Measurements from ENCODE around the gene BEGAIN.

BEGAIN gene

GRCh38 chr14:100548295-100548655 lies 38.9 kb downstream of the BEGAIN start:
- DNase-seq, result no peak

- DNase-seq, result peak; percentile 33 to 78
Measured at GRCh38 chr14:100547633-100548294, 39.5 kb downstream of the BEGAIN start.

GRCh38 chr14:100546051-100546443 lies 41.2 kb downstream of the BEGAIN start:
- no peak for DNase-seq

GRCh38 chr14:100545359-100545758 lies 41.9 kb downstream of the BEGAIN start:
- DNase-seq, result no peak

DNA sequence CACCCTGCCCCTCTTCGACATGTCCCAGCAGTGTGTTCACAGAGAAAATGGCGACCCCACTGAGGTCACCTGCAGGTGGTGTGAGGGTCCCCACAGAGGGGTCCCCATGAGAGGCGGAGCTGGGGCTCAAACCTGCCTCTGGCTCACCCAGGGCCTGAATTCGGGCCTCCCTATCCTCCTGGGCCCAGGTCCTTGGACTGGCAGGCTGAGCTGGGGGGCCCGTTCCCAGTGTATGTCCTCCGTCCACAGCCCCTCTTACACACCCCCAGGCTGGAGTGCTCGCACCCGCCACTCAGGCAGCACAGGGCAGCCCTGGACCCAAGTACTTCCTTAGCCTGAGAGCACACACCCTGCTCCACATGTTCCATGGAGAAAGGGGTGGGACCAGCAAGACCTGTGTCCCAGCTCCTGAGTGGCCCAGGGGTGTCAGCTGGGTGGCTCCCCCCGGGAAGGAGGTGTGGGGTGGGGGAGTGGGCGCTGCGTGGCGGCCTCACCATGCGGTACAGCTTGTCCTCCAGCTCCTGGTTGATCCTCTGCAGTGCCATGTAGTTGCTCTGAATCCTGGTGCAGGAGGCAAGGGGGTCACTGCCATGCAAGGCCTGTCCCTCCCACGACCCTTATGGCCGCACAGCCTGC lies 42.6 kb downstream of the BEGAIN start:
- no peak for DNase-seq

DNA sequence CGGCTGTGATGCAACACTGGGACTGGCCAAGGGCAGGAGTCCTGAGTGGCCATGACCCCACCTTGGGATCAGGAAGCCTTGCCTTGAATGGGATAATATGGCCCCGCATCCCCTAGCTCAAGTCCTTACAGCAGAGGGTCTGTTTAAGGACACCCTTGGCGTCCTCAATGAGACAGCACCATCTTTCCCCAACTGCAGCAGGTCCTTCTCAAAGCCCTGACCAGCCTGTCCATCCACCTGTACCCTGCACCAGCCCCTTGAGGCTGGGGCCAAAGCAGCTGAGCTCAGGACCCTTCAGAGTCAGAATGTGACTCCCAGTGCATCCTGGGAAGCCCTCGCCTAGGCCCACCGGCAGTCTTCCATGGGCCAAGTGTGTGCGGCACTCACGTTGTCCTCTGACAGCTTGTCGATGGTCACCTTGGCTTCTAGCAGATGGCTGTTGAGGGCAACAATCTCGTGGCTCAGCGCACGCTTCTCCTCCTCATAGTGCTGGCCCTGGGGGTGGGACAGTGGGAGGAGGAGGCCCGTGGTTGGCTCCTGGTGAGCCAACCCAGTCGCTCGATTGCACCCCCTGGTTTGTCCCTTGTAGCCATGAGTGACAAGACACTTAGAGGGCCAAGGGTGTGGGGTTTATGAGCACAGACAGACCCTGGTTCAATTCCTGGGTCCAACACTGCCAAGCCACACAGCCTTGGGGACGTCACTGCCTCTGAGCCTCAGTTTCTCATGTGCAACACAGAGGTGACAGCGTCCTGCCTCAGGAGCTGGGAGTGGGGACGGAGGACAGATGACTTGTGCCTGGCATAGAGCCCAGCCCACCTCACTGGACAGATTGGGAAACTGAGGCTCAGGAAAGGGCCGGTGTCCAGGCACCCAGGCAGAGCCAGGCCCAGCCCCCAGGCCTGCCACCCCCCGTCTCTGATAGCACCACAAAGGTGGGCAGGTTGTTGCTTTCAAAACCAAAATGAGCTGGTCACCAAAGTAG lies 43.5 kb downstream of the BEGAIN start:
- no peak for DNase-seq

GRCh38 chr14:100542619-100543205 lies 44.5 kb downstream of the BEGAIN start:
- no peak for DNase-seq

DNA sequence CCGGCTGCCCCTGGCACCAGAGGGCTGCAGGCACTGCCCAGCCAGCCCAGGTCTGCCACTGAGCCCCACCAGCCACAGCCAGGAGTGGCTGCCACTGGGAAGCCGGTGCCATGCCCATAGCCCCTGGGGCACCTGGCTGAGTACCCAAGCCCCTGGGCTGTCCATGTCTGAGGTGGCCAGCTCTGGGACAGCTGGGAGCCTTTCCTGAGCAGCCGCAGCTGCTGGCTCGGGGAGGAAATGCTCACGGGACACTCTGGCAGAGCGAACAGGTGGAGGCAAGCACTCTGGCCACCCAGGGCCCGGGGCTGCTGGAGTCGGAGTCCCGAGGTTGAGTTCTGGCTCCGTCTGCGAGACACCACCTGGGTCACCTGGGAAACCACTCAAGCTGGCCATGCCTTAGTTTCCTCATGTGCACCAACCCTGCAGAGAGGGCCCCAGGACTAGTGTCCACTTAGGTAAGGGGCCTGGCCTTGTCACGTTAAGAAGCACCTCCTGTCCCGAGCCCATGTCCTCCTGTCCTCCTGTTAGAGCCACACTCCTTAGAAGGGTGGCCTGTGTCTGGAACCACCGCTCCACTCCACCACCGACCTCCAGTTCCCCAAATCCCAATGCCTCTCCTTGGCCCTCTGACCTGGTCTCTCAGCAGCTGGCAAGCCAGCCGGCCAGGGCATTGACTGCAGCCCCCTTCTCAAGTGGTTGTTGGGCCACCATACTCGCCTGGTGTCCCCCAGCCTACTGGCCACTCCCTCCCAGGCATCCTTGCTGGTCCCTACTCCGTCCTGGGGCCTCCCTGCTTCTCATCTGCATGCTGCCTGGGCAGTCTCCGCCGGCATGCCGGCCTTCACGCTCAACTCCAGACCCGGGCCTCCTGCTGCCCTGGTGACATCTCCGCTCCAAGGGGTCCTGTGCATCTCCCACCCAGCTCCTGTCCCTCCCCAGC lies 45.3 kb downstream of the BEGAIN start:
- DNase-seq, result no peak

DNA sequence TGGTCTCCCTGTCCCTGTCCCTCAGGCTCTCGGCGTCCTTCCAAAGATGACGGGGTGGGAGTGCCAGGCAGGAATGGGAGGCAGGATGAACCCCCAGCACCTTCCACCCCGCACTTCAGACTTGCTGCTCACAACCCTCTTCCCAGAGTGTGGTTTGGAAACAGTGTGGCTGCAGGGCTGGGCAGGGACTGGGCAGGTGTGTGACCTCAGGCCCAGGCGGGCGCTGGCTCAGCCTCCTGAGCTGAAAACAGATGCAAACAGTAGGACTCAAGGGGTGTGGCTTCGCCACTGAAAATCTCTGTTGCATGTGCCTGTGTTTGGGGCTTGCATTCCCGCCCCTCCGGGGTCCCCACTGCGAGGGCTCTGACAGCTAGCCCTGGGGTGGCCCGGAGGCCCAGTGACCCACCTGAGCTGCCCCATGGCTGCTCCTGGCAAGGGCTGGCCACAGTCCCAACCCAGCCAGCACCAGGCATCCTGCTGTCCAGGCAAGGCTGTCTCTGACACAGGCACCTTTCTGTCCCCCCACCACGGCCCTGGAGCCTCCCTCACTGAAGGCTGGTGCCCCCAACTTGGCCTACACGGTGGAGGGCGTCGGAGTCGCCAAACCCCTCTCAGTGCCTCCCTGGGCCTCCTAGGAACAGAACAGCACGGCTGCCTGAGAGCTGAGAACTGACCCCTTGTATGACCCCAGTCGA lies 46.1 kb downstream of the BEGAIN start:
- no peak for DNase-seq

- no peak for DNase-seq
Measured at GRCh38 chr14:100540141-100540925, 46.9 kb downstream of the BEGAIN start.

- DNase-seq, result no peak
Measured at GRCh38 chr14:100539766-100540140, 47.5 kb downstream of the BEGAIN start.

GRCh38 chr14:100539003-100539660 lies 48.1 kb downstream of the BEGAIN start:
- DNase-seq, result no peak

DNA sequence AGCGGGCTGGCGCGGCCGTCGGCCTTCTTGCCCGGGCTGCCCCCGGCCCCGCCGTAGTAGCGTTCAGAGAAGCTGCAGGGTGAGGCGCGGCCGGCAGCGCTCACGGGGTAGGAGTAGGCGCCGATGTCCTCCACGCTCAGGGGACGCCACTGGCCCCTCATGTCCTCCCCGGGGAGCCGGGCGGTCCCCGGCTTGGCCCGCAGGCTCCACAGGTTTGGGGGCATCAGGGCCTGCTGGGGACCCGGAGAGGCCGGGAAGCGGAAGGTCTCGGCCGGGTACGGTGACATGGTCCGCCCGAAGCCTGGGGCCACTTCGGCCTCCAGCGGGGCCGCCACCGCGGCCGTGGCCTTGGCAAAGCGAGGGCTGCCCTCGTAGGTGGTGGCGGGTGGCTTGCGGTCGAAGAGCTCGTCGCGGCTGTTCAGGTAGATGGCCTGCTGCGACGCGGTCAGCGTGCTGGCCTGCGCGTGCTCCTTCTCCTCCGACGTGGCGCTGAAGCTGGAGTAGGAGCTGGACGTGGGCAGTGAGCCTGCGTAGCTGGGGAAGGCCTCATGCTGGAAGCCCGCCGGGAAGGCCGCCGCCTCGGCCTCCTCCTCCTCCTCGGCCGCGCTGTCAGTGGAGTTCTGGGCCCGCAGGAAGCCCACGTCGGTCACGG lies 48.7 kb downstream of the BEGAIN start:
- no peak for DNase-seq

DNA sequence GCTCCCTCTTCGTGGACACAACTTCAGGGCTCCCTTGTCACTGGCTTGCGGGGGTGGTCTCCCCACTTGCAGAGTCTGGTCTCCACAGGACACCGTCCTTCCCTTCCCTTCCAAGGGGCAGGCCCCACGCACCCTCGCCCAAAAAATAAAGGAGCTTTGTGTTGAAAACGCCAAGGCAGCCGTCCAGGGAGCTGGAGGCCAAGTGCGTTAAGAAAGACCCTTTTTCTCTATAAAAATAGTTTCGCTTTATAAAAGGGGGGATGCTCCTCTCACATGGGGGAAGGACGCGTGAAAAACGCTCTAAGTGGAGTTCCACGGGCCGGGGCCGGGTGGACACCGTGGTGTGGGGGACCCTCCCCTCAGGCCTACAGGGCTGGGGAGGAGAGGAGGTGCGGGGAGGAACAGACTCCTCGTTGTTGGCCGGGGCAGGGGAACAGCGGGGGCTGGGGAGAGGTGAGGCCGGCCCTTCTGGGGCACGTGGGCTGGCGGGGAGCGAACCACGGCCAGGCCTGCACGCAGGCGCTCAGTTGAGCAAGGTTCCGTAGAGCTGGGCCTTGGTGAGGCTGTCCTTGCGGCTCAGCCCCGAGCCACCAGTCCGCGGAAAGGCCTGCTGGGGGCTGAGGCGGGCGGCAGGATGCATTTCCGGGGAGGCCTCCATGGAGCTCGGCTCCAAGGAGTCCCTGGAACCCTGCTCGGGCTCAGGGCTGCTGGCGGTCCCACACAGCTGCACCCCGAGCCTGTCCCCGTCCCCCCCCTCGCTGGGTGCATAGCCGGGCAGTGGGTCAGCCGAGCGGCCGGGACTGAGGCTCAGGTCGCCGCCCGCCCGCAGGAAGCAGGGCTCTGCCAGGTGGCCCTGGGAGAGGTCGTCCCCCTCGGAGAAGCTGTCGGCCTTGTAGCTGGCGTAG lies 49.5 kb downstream of the BEGAIN start:
- no peak for DNase-seq

GRCh38 chr14:100536721-100537445 lies 50.3 kb downstream of the BEGAIN start:
- DNase-seq, result no peak

GRCh38 chr14:100536121-100536510 lies 51.1 kb downstream of the BEGAIN start:
- no peak for DNase-seq

- DNase-seq, result no peak
Measured at GRCh38 chr14:100535287-100536120, 51.7 kb downstream of the BEGAIN start.
